ENCODE measurements around the gene AUTS2. TPM values are rescaled to one million over a fixed set of nuclear protein-coding genes. Genes with fewer than 3 reads are reported as not detected.
A peak's percentile ranks its signal among the peaks of the same experiment; 100 is the strongest.

Gene AUTS2
- total and polyA plus RNA-seq, 11 donors: 3.4 to 14.0 (median 7.3) TPM

DNA sequence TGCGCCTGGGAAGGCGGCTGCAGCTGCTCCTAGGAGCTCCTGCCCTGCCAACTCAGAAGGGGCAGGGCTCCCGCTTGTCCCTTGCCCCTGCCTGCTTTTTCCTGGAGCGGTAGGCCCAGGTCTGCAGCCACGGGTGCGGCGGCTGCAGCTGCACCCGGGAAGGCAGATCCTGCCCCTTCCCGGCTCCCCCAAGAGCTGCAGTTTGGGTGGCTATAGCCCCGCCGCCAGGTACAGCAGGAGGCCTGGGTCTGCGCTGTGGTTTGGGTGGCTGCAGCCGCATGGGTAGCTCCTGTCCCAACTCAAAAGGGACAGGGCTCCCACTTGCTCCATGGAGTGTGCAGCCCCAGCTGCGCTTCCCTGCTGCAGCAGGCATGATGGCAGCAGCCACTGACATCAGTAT lies 6.5 kb upstream of the AUTS2 start:
- Histone ChIP-seq H3K4me3 (no peak overlapping the region), H3K9me3 (peaks cover 0 to 9% (median 0%) of the 10 kb centered on the region in 12 donors), H3K27ac (no peak overlapping the region), H3K36me3 (no peaks in the 10 kb centered on the region), H3K27me3 (peaks cover 0 to 4% (median 0%) of the 10 kb centered on the region in 9 donors), H3K4me1 (peaks cover 0 to 2% (median 0%) of the 10 kb centered on the region in 12 donors)
- no peak for TF ChIP-seq POLR2A (IDR thresholded peaks at IDR 0.05)
- TF ChIP-seq, protein P1, sequence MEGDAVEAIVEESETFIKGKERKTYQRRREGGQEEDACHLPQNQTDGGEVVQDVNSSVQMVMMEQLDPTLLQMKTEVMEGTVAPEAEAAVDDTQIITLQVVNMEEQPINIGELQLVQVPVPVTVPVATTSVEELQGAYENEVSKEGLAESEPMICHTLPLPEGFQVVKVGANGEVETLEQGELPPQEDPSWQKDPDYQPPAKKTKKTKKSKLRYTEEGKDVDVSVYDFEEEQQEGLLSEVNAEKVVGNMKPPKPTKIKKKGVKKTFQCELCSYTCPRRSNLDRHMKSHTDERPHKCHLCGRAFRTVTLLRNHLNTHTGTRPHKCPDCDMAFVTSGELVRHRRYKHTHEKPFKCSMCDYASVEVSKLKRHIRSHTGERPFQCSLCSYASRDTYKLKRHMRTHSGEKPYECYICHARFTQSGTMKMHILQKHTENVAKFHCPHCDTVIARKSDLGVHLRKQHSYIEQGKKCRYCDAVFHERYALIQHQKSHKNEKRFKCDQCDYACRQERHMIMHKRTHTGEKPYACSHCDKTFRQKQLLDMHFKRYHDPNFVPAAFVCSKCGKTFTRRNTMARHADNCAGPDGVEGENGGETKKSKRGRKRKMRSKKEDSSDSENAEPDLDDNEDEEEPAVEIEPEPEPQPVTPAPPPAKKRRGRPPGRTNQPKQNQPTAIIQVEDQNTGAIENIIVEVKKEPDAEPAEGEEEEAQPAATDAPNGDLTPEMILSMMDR (IDR thresholded peaks at IDR 0.05): no peak
- intact Hi-C loops (cut with DNase I): loop anchor here in 2 of 10 donors (10.0 kb wide), 3 partner anchors 137 to 1103 kb away; no protein-coding TSS in a partner anchor
- DNase-seq: no peak
- ATAC-seq: no peak
- WGBS, 4 donors: 87 to 91% (median 90%) methylated on average over 11 to 14 of the region's 14 CpGs

DNA sequence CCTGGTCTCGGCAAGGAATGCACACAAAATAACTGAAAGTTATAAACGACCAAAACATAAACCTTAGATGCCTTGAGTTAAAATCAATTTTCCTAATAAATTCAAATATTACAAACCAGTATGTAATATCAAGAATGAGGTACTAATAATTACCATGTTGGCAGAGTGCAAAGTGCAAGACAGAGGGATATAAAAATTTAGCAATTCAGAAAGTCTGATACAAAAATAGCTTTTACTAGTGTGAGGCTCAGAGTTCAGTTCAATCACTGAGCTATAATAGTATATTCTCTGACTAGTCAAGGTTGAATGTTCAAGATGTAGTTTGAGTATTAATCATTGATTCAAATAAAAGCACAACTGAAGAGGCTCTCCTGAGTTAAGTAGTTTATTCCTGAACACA lies 4.8 kb upstream of the AUTS2 start:
- Histone ChIP-seq H3K27ac (no peak overlapping the region), H3K4me3 (no peak overlapping the region), H3K27me3 (no peaks in the 10 kb centered on the region), H3K36me3 (no peaks in the 10 kb centered on the region), H3K4me1 (peaks cover 0 to 10% (median 0%) of the 10 kb centered on the region in 12 donors), H3K9me3 (peaks cover 0 to 9% (median 0%) of the 10 kb centered on the region in 12 donors)
- DNase-seq (no peak), ATAC-seq (no peak)
- TF ChIP-seq, protein P1 (IDR thresholded peaks at IDR 0.05): no peak
- TF ChIP-seq POLR2A (IDR thresholded peaks at IDR 0.05): no peak
- intact Hi-C loops (cut with DNase I): loop anchor here in 2 of 10 donors (10.0 kb wide), 3 partner anchors 139 to 1101 kb away; no protein-coding TSS in a partner anchor
- 69 to 76% (median 71%) methylated on average over 2 of the region's 2 CpGs for WGBS, 4 donors

DNA sequence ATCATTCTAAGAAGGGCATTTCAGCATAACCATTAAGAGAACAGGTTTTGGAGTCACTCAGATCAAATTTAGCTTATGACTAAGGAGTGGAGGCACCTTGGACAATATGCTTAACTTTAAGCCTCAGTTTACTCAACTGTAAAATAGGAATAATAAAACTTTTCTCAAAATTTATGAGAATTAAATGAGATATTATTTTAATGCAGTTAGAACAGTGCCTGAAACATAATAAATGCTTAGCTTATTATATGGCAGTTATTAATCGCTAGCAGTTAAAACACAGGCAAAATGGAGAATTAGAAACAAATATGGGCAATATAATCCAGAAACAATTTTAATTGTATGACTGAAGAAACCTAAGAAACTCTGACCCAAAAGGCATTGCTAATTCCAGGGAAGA lies 2.9 kb upstream of the AUTS2 start:
- Histone ChIP-seq H3K36me3 (no peaks in the 10 kb centered on the region), H3K27ac (no peak overlapping the region), H3K4me1 (peaks cover 0 to 23% (median under 1%) of the 10 kb centered on the region in 12 donors), H3K27me3 (no peaks in the 10 kb centered on the region), H3K9me3 (peaks cover 0 to 9% (median 0%) of the 10 kb centered on the region in 12 donors), H3K4me3 (no peak overlapping the region)
- intact Hi-C loops (cut with DNase I): loop anchor here in 3 of 10 donors (5.0 to 10.0 kb wide), 4 partner anchors 138 to 1099 kb away; no protein-coding TSS in a partner anchor
- DNase-seq (no peak), ATAC-seq (no peak)
- TF ChIP-seq, protein P1 (IDR thresholded peaks at IDR 0.05): no peak
- TF ChIP-seq POLR2A (IDR thresholded peaks at IDR 0.05): no peak
- 92 to 97% (median 95%) methylated on average over 1 of the region's 1 CpG for WGBS, 4 donors

DNA sequence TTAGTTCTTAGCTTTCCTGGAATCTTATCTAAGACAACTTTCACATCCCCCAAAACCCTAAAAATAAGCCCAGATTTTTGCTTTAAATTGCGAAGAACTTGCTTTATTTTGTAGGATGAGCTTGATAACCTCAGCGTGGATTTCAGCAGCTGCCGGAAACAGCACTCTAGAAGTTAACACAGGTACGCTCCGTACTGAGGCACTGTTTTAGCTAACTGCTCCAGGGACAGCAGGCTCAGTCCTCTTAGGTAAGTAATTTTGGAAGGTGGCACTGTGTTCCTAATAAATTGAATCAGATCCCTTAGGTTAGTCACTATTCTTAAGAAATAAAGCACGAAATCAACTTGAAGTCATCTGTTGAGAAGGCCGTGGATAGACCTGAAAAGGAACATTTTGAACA lies 2.2 kb upstream of the AUTS2 start:
- WGBS, 4 donors: 83 to 87% (median 83%) methylated on average over 7 of the region's 7 CpGs
- intact Hi-C loops (cut with DNase I): loop anchor here in 3 of 10 donors (5.0 to 10.0 kb wide), 4 partner anchors 139 to 1099 kb away; no protein-coding TSS in a partner anchor
- Histone ChIP-seq H3K27ac (peak overlapping the region in 1 of 12 donors; percentile 94), H3K4me1 (peaks cover 0 to 29% (median 3%) of the 10 kb centered on the region in 12 donors), H3K9me3 (peaks cover 0 to 4% (median 0%) of the 10 kb centered on the region in 12 donors), H3K36me3 (no peaks in the 10 kb centered on the region), H3K27me3 (no peaks in the 10 kb centered on the region), H3K4me3 (no peak overlapping the region)
- no peak for DNase-seq
- TF ChIP-seq POLR2A (IDR thresholded peaks at IDR 0.05): no peak
- TF ChIP-seq, protein P1 (IDR thresholded peaks at IDR 0.05): no peak
- ATAC-seq: no peak
